Sigmoid colon (tissue), 7 donors: ENCODE measurements around the gene CNKSR1. TPM values are rescaled to one million over a fixed set of nuclear protein-coding genes. Genes with fewer than 3 reads are reported as not detected.

ENCODE experiments used
- DNase-seq: peaks from one replicate; pipeline ENCODE4 v3.0.0-alpha.2; 2019
- H3K27ac ChIP-seq, 4 donors: fragments of 200-600 bp; sonication (generic); one replicate each; pipeline ENCODE4 v1.5.1; 2016 to 2019; ENCODE audit warnings: mild to moderate bottlenecking in 1 of 4
- H3K27me3 ChIP-seq, 3 donors: fragments of 200-600 bp; sonication (generic); one replicate each; pipeline ENCODE4 v1.5.1; 2019; ENCODE audit warnings: mild to moderate bottlenecking in 1 of 3
- H3K36me3 ChIP-seq, 4 donors: fragments of 200-600 bp; sonication (generic); one replicate each; pipeline ENCODE4 v1.5.1; 2016 to 2019
- H3K4me1 ChIP-seq, 4 donors: fragments of 200-600 bp; sonication (generic); one replicate each; pipeline ENCODE4 v1.5.1; 2017 to 2019
- H3K4me3 ChIP-seq, 4 donors: fragments of 200-600 bp; sonication (generic); one replicate each; pipeline ENCODE4 v1.5.1; 2017 to 2019; ENCODE audit warnings: mild to moderate bottlenecking in 2 of 4, moderate library complexity in 1 of 4
- H3K9me3 ChIP-seq, 4 donors: fragments of 200-600 bp in 3 of 4; sonication (generic) in 3 of 4; one replicate each; pipeline versions ENCODE4 v1.5.1 to v1.6.1; 2013 to 2019
- EP300 ChIP-seq, 4 donors: sonication (generic); formaldehyde crosslinking; IDR thresholded peaks; one replicate each; pipeline ENCODE4 v1.6.1; 2017; ENCODE audit warnings: antibody characterized with exemption in 4 of 4
- POLR2A ChIP-seq, 2 donors: fragments of 450-650 bp; IDR thresholded peaks; one replicate each; pipeline ENCODE4 v1.6.1; 2016; ENCODE audit warnings: antibody characterized with exemption in 2 of 2, mild to moderate bottlenecking in 2 of 2, moderate library complexity in 2 of 2
- POLR2AphosphoS5 ChIP-seq, 4 donors: sonication (generic); formaldehyde crosslinking; IDR thresholded peaks; one replicate each; pipeline ENCODE4 v1.6.1; 2017; ENCODE audit warnings: antibody characterized with exemption in 4 of 4
- WGBS, 2 donors: extraction: QIAGEN DNeasy Blood & Tissue Kit; methylation state at CpG; one replicate each; pipeline ENCODE4 v1.1.7; 2013; 5-methylcytosine and 5-hydroxymethylcytosine counted together
- intact Hi-C: fragments of 100-400 bp; cut with DNase I; formaldehyde crosslinking; loops from one replicate; pipeline ENCODE4 v1.15.1; 2023
- polyA plus RNA-seq, 3 donors: library from polyadenylated mRNA; stranded (reverse); fragments of 200-250 nt; gene quantifications; one replicate each; pipeline ENCODE4 v1.2.3, GENCODE V29; 2013
- total RNA-seq, 4 donors: library from RNA; depleted of rRNA; stranded (reverse); fragments of >200 nt; gene quantifications; one replicate each; pipeline ENCODE4 v1.1.0, GENCODE V29; 2016
- TF ChIP-seq, protein P1 (sequence below), 4 experiments: fragments of 450-650 bp in 3 of 4; fragments of 200-600 bp in 1 of 4; IDR thresholded peaks; one replicate each; pipeline ENCODE4 v1.5.1; 2016 to 2019; ENCODE audit warnings: antibody characterized with exemption in 4 of 4, mild to moderate bottlenecking in 3 of 4, moderate library complexity in 2 of 4
- donor health status: healthy with polysubstance abuse.
- donor health status: Bipolar disorder and iron deficiency.
- donor health status: healthy.

CNKSR1 gene
- total and polyA plus RNA-seq, 7 donors, result 0.82 to 29.0 (median 9.3) TPM; not detected in 1

GRCh38 chr1:26195805-26196204 lies 18.5 kb downstream of the CNKSR1 start:
- H3K4me3 ChIP-seq, result no peak overlapping the region
- no peak for TF ChIP-seq POLR2AphosphoS5 (IDR thresholded peaks at IDR 0.05)
- TF ChIP-seq, protein P1, sequence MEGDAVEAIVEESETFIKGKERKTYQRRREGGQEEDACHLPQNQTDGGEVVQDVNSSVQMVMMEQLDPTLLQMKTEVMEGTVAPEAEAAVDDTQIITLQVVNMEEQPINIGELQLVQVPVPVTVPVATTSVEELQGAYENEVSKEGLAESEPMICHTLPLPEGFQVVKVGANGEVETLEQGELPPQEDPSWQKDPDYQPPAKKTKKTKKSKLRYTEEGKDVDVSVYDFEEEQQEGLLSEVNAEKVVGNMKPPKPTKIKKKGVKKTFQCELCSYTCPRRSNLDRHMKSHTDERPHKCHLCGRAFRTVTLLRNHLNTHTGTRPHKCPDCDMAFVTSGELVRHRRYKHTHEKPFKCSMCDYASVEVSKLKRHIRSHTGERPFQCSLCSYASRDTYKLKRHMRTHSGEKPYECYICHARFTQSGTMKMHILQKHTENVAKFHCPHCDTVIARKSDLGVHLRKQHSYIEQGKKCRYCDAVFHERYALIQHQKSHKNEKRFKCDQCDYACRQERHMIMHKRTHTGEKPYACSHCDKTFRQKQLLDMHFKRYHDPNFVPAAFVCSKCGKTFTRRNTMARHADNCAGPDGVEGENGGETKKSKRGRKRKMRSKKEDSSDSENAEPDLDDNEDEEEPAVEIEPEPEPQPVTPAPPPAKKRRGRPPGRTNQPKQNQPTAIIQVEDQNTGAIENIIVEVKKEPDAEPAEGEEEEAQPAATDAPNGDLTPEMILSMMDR (IDR thresholded peaks at IDR 0.05), result no peak
- no peak for TF ChIP-seq POLR2A (IDR thresholded peaks at IDR 0.05)
- no peak for TF ChIP-seq EP300 (IDR thresholded peaks at IDR 0.05)
- no peaks in the 10 kb centered on the region for H3K9me3 ChIP-seq
- no peaks in the 10 kb centered on the region for H3K36me3 ChIP-seq
- 62 to 84% methylated on average over 3 of the region's 3 CpGs for WGBS, 2 donors
- intact Hi-C loops, result no loop called here
- no peak for DNase-seq
- peaks cover 0 to 3% (median 0%) of the 10 kb centered on the region in 3 donors for H3K27me3 ChIP-seq
- H3K27ac ChIP-seq, result no peak overlapping the region
- no peaks in the 10 kb centered on the region for H3K4me1 ChIP-seq

DNA sequence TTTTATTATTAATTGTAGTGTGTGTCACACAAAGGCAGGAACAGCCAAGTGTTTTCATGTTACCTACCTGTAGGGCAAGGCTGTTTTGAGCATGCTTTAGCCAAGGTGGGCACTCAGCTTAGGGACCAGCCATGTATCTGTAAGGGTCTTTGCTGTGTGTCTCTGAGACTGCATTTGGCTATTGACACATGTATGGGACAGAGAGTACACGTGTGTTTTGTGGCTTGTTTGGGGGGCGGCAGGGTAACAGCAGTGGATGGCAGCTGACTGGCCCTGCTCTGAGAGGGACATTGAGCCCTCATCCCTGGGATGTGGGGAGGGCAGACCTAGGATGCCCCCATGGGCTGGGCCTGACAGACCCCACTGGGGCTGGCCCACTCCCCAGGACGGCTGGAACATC lies 20.0 kb downstream of the CNKSR1 start:
- H3K27me3 ChIP-seq, result peaks cover 0 to 6% (median 0%) of the 10 kb centered on the region in 3 donors
- no peak for DNase-seq
- TF ChIP-seq, protein P1 (IDR thresholded peaks at IDR 0.05), result no peak
- TF ChIP-seq EP300 (IDR thresholded peaks at IDR 0.05) (no peak), POLR2AphosphoS5 (IDR thresholded peaks at IDR 0.05) (no peak), POLR2A (IDR thresholded peaks at IDR 0.05) (no peak)
- H3K4me1 ChIP-seq, result peaks cover 0 to 5% (median 0%) of the 10 kb centered on the region in 4 donors
- no peak overlapping the region for H3K4me3 ChIP-seq
- H3K36me3 ChIP-seq, result no peaks in the 10 kb centered on the region
- H3K27ac ChIP-seq, result no peak overlapping the region
- no peaks in the 10 kb centered on the region for H3K9me3 ChIP-seq
- 89 to 95% methylated on average over 3 of the region's 3 CpGs for WGBS, 2 donors
- intact Hi-C loops, result no loop called here

- H3K4me3 ChIP-seq, result no peak overlapping the region
- no peak for DNase-seq
- no peak overlapping the region for H3K27ac ChIP-seq
- TF ChIP-seq, protein P1 (IDR thresholded peaks at IDR 0.05), result no peak
- TF ChIP-seq EP300 (IDR thresholded peaks at IDR 0.05), result no peak
- H3K36me3 ChIP-seq, result no peaks in the 10 kb centered on the region
- intact Hi-C loops, result no loop called here
- 87 to 91% methylated on average over 11 of the region's 11 CpGs for WGBS, 2 donors
- no peaks in the 10 kb centered on the region for H3K9me3 ChIP-seq
- peaks cover 0 to 6% (median 0%) of the 10 kb centered on the region in 3 donors for H3K27me3 ChIP-seq
- H3K4me1 ChIP-seq, result peaks cover 0 to 5% (median 0%) of the 10 kb centered on the region in 4 donors
Observed at GRCh38 chr1:26197813-26198212, 20.5 kb downstream of the CNKSR1 start.

- H3K27me3 ChIP-seq, result peaks cover 0 to 6% (median 0%) of the 10 kb centered on the region in 3 donors
- H3K36me3 ChIP-seq, result no peaks in the 10 kb centered on the region
- no peaks in the 10 kb centered on the region for H3K9me3 ChIP-seq
- intact Hi-C loops, result no loop called here
- peaks cover 0 to 5% (median 0%) of the 10 kb centered on the region in 4 donors for H3K4me1 ChIP-seq
- H3K4me3 ChIP-seq, result no peak overlapping the region
- H3K27ac ChIP-seq, result no peak overlapping the region
- no peak for TF ChIP-seq POLR2A (IDR thresholded peaks at IDR 0.05)
- TF ChIP-seq EP300 (IDR thresholded peaks at IDR 0.05), result no peak
- no peak for TF ChIP-seq POLR2AphosphoS5 (IDR thresholded peaks at IDR 0.05)
- TF ChIP-seq, protein P1 (IDR thresholded peaks at IDR 0.05), result no peak
- no peak for DNase-seq
- WGBS, 2 donors, result 88 to 91% methylated on average over 5 of the region's 5 CpGs
Observed at GRCh38 chr1:26200413-26200812, 23.1 kb downstream of the CNKSR1 start.
